Stimulated activated CD4-positive, alpha-beta T cell treated with anti-CD3 and anti-CD28 coated beads, Interleukin-15, amount 100 ng/mL, for 1 hour (primary cell): ENCODE data around the gene TRPM4.
A peak's percentile ranks its signal among the peaks of the same experiment; 100 is the strongest.
"Not testable (repeated sequence)": the region's sequence is repeated elsewhere in the genome, so short reads cannot be mapped to it uniquely, and the experiment has no call there.

Source experiments
- DNase-seq, 2 donors: peaks; one replicate each; pipeline ENCODE4 v3.0.0-alpha.2; 2020; ENCODE audit warnings: low read depth in 1 of 2, low spot score in 1 of 2

Gene TRPM4

GRCh38 chr19:49186108-49186507 is 28.5 kb downstream of the TRPM4 start:
- DNase-seq = no peak

- no peak for DNase-seq
Measured at GRCh38 chr19:49188626-49189200, 31.1 kb downstream of the TRPM4 start.

GRCh38 chr19:49189259-49189658 is 31.7 kb downstream of the TRPM4 start:
- no peak for DNase-seq

- DNase-seq = no peak
Measured at GRCh38 chr19:49190781-49191180, 33.2 kb downstream of the TRPM4 start.

- no peak for DNase-seq
Measured at GRCh38 chr19:49193822-49194394, 36.3 kb downstream of the TRPM4 start.

GRCh38 chr19:49194408-49194807 is 36.8 kb downstream of the TRPM4 start:
- DNase-seq = no peak

GRCh38 chr19:49196527-49197240 is 39.1 kb downstream of the TRPM4 start:
- DNase-seq = no peak

GRCh38 chr19:49200238-49200862 is 42.8 kb downstream of the TRPM4 start:
- no peak for DNase-seq

- DNase-seq = no peak
Measured at GRCh38 chr19:49201042-49201441, 43.5 kb downstream of the TRPM4 start.

- DNase-seq = no peak
Measured at GRCh38 chr19:49205114-49205513, 47.5 kb downstream of the TRPM4 start.

- not testable (repeated sequence) for DNase-seq
Measured at GRCh38 chr19:49209502-49209901, 51.9 kb downstream of the TRPM4 start.

GRCh38 chr19:49210108-49210900 is 52.7 kb downstream of the TRPM4 start:
- DNase-seq = peak in 1 of 2 donors; percentile 12

GRCh38 chr19:49210901-49211451 is 53.4 kb downstream of the TRPM4 start:
- DNase-seq = no peak

- DNase-seq = no peak
Measured at GRCh38 chr19:49212016-49212701, 54.6 kb downstream of the TRPM4 start.

GRCh38 chr19:49213791-49214190 is 56.2 kb downstream of the TRPM4 start:
- no peak for DNase-seq

GRCh38 chr19:49214701-49215100 is 57.1 kb downstream of the TRPM4 start:
- no peak for DNase-seq

- no peak for DNase-seq
Measured at GRCh38 chr19:49216071-49216470, 58.5 kb downstream of the TRPM4 start.

- no peak for DNase-seq
Measured at GRCh38 chr19:49217382-49217781, 59.8 kb downstream of the TRPM4 start.

GRCh38 chr19:49222011-49222410 is 64.4 kb downstream of the TRPM4 start:
- DNase-seq = no peak

- DNase-seq = no peak
Measured at GRCh38 chr19:49222528-49222927, 64.9 kb downstream of the TRPM4 start.
